Putamen (tissue), 1 donor: ENCODE results near the gene PRKAG2.
A peak's percentile ranks its signal among the peaks of the same experiment; 100 is the strongest.
"Not testable (repeated sequence)": the region's sequence is repeated elsewhere in the genome, so short reads cannot be mapped to it uniquely, and the experiment has no call there.

Source experiments
- DNase-seq: peaks from one replicate; pipeline ENCODE4 v3.0.0-alpha.2; 2016; ENCODE audit warnings: low spot score

The PRKAG2 gene

DNA sequence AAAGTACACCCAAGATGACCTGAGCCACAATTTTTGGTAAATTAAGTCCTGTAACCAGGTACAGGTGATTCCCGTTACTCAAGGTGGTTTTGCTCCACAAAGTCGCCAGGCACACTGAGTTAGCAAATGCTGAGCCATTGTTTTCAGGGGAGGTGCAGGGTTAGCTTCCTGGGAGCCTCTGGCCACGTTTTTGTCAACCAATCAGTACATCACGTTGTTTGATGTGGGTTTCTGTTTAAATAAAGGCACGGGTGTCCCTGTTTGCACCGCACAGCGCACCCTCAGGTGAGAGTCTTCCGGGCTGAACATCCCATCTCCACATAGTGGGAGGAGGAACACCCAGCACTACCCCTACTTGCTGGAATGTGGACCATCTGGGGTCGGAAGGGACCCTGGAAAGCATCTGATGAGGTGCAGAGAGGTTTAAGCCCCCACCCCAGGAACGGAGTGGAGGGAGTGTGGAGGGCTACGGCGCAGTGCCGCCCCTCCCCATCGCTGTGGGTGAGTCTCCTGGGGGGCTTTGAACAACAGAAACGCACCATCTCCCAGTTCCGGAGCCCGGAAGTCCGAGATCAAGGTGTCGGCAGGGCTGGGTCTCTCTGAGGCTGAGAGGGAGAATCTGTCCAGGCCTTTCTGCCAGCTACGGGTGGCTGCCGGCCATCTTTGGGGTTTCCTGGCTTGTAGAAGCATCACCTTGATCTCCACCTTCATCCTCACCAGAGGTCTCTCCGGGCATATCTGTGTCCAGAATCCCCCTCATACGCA is 42.5 kb downstream of the PRKAG2 start:
- no peak for DNase-seq

GRCh38 chr7:151833691-151834090 is 43.2 kb downstream of the PRKAG2 start:
- no peak for DNase-seq

DNA sequence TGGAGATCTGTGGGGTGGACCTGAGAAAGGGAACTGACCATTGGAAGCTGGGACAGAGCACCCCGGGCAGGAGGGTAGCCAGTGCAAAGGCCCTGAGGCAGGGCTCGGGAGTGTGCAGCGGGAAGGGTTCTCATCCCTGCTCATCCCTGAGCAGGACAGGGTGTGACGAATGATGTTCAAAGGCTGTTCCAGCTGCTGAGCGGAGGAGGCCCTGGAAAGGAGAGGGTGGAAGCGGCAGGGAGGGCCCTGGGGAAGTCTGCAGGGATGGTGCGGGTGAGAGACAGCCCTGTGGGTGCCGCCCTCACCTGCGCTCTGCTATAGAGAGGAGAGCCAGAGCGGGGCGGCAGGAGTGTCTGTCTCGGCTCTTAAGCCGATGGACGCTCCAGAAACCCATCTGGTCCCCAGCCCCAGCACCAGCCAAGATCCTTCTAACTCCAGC is 43.7 kb downstream of the PRKAG2 start:
- no peak for DNase-seq

- no peak for DNase-seq
These were observed 44.3 kb downstream of the PRKAG2 start for GRCh38 chr7:151832656-151833055.

DNA sequence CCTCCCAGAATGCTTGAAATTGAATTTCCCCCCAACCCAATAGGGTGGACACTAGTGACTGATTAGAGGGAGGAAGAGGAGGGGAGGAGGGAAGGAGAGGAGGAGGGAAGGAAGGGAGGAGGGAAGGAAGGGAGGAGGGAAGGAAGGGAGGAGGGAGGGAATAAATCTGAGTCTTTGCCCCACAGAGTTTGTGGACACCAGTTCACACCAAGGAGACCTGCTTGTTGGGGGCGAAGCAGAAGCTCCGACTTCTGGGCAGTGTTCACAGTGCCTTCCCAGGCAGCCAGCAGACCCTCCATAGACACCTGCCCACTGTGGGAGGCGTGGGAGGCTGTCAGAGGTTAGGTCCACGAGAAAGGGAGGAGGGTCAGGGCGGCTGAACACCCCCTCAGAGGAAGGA is 44.8 kb downstream of the PRKAG2 start:
- DNase-seq = no peak

DNA sequence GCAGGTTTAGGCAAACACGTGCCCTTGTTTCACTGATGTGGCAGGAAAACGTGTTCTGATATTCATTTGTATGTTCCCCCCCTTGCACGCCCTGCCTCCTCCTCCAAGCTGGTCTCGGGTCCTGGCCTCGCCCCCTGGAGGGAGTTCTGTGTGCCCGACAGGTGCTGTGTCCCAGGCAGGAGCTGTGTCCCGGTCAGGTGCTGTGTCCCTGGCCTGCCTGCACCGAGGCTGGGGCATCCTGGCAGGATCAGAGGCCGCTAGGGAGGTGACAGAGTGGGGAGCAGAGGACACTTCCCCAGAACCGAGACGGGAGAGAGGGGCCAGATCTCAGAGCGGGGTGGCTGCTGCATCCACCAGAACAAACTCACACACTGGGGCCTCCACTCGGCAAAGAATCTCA is 45.3 kb downstream of the PRKAG2 start:
- DNase-seq = no peak

GRCh38 chr7:151830121-151830830 is 46.6 kb downstream of the PRKAG2 start:
- DNase-seq = no peak

DNA sequence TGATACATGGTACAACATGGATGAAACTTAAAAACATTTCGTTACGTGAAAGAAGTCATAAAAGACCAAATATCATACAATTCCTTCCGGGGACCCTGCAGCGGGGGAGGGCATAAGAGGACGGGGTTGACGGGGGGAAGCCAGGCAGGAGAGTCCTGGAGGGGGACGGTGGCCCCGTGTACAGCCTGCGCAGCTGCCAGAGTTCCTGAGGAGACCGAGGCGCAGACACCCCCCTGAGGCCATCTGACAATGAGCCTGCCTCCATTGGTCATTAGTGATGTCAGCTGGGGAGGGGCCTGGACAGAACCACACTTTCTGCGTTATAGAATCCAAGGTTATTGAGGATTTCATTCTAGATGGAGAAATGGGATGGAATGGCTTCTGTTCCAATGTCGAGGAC is 47.2 kb downstream of the PRKAG2 start:
- no peak for DNase-seq

GRCh38 chr7:151827620-151828019 is 49.3 kb downstream of the PRKAG2 start:
- DNase-seq = no peak

- not testable (repeated sequence) for DNase-seq
These were observed 50.6 kb downstream of the PRKAG2 start for GRCh38 chr7:151826316-151826715.

DNA sequence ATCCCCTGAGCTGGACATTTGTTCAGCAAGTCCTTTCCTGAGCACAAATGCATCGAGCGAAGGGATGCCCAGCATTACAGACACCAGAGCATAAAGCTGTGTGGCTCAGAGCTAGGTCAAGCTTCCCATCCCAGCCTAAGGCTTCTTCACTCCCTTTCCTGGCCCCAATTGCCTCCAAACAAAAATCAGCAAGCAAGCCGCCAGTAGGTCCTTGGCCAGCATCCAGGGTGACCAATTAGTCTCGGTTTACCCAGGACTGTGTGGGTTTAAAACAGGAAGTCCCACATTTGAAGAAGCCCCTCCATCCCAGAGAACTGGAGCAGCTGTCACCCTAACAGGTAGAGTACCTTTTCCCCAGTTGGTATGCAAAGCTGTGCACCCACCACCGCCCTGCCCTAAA is 51.2 kb downstream of the PRKAG2 start:
- no peak for DNase-seq

GRCh38 chr7:151824373-151824933 is 52.5 kb downstream of the PRKAG2 start:
- peak; percentile 19 for DNase-seq

GRCh38 chr7:151823566-151824372 is 53.1 kb downstream of the PRKAG2 start:
- peak; percentile 83 for DNase-seq

GRCh38 chr7:151822541-151823181 is 54.3 kb downstream of the PRKAG2 start:
- no peak for DNase-seq

DNA sequence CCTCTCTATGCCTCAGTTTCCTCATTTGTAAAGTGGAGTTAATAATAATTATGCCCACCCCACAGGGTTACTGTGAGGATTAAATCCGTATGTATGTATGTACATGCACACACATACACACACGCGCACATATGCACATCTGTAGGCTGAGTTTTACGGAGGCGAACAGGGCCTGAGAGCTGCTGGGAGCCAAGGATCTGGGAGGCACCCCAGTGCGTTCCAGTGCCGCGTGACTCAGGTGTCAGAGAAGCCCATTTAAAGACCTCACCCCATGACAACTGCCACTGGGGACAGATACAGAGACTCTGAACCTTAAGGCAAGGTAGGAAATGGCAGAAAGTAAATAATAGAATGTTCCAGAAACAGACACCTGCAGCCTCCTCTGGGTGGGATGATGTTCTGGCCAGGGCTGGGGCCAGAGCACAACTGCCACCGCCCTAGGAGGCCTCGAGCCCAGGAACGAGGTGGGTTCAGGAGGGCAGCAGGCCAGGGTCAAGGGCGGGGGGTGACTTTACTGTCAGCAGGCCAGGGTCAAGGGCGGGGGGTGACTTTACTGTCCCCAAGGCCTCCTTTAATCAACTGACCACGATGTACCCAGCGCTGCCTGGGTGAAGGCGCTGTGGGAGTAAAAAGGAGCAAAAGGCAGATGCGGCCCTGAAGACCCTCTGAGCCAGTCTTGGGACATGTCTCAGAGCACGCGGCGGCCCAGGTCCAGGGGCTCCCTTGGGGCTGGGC is 54.9 kb downstream of the PRKAG2 start:
- DNase-seq = no peak

GRCh38 chr7:151821226-151821625 is 55.7 kb downstream of the PRKAG2 start:
- no peak for DNase-seq

DNA sequence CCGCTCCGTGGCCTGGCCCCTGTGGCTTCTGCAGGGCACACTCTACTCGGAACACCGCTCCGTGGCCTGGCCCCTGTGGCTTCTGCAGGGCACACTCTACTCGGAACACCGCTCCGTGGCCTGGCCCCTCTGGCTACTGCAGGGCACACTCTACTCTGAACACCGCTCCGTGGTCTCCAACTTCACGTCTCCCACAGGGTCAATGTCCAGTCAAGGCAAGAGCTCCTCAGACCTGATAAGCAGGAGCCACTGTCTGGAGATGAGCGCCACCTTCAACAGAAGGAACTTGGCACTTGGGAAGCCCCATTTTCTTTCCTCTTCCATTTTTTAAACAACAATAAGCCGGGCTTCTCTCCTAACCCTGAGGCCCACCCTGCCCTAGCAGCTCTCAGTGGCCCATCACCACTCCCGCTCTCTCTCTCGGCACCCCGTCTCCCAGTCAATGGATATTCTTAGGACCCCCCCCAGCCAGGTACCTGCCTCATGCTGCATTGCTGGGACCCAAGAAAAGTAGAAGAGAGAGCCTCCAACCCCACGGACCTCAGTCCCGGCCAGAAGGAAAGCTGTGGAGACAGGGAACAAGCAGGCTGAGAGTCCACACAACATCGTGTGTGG is 56.3 kb downstream of the PRKAG2 start:
- no peak for DNase-seq

DNA sequence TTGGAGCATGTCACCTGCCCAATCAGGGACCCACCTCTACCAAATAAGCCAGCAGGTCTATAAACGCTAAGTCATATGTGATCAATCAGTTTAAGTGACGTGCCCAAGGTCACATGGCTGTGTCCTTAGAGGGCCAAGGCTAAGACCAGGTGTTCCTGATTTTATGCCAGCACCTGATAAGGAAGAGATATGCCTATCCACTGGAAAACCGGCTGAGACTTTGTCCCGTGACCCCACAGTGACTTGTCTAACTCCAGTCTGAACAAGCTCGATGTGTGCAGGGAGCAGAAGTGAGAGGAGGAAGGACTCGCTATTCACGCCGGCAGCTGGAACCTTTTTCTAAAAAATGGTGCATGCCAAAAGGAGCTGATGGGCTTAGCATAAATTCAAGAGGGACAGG is 57.0 kb downstream of the PRKAG2 start:
- DNase-seq = no peak

GRCh38 chr7:151818674-151819519 is 58.0 kb downstream of the PRKAG2 start:
- no peak for DNase-seq
